Prostate gland (tissue), 2 donors: Measurements from ENCODE around the gene AIFM2.

Experiments
- POLR2A ChIP-seq: fragments of 450-650 bp; IDR thresholded peaks from one replicate; pipeline ENCODE4 v1.6.1; 2016; ENCODE audit warnings: antibody characterized with exemption, mild to moderate bottlenecking
- POLR2AphosphoS5 ChIP-seq: sonication (generic); formaldehyde crosslinking; IDR thresholded peaks from one replicate; pipeline ENCODE4 v1.6.1; 2017; ENCODE audit warnings: antibody characterized with exemption
- TF ChIP-seq, protein P1 (sequence below), 4 experiments: fragments of 200-600 bp in 2 of 4; fragments of 450-650 bp in 2 of 4; sonication (generic) in 2 of 4; IDR thresholded peaks; 1 replicate in 3 of 4; 2 replicates in 1 of 4; pipeline ENCODE4 v1.5.1; 2016 to 2019; ENCODE audit warnings: antibody characterized with exemption in 4 of 4, mild to moderate bottlenecking in 2 of 4, moderate library complexity in 2 of 4

DNA sequence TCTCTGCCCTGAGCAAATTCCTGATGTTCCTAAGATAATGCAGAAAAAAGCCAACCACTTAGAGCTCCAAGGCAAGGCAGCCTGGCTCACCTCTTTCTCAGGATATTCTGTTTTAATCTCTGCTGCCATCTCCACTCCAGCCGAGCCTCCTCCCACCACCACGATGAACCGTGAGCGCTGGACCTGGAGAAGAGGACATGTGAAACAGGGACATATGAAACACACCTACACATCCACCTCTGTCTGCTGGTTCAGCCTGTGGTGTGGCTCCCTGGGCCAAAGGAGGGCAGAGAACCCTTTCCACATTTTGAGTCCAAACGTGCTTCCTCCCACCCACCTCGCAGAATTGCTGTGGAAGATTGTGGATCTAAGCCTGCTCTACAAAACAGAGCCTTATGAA, 12.2 kb downstream of the AIFM2 start:
- TF ChIP-seq, protein P1, sequence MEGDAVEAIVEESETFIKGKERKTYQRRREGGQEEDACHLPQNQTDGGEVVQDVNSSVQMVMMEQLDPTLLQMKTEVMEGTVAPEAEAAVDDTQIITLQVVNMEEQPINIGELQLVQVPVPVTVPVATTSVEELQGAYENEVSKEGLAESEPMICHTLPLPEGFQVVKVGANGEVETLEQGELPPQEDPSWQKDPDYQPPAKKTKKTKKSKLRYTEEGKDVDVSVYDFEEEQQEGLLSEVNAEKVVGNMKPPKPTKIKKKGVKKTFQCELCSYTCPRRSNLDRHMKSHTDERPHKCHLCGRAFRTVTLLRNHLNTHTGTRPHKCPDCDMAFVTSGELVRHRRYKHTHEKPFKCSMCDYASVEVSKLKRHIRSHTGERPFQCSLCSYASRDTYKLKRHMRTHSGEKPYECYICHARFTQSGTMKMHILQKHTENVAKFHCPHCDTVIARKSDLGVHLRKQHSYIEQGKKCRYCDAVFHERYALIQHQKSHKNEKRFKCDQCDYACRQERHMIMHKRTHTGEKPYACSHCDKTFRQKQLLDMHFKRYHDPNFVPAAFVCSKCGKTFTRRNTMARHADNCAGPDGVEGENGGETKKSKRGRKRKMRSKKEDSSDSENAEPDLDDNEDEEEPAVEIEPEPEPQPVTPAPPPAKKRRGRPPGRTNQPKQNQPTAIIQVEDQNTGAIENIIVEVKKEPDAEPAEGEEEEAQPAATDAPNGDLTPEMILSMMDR (IDR thresholded peaks at IDR 0.05): no peak
- TF ChIP-seq POLR2A (no peak), POLR2AphosphoS5 (no peak)
